ENCODE data around the gene SRBD1. TPM values are rescaled to one million over a fixed set of nuclear protein-coding genes. Genes with fewer than 3 reads are reported as not detected.
A peak's percentile ranks its signal among the peaks of the same experiment; 100 is the strongest.

The SRBD1 gene
- total and polyA plus RNA-seq, 2 of the 8 experiments (the other 6 are each of a cell fraction or from before 2014, with no cell fraction given): 4.6 to 20.0 TPM

GRCh38 chr2:45610281-45611019 is 617 bp downstream of the SRBD1 start (continued):
- TF ChIP-seq ATF3 (IDR thresholded peaks at IDR 0.05; ENCODE audit: insufficient read depth, low read depth, low read length) (peak; percentile 81), TEAD4 (IDR thresholded peaks at IDR 0.05; ENCODE audit: low read depth, low read length) (no peak), KDM5A (IDR thresholded peaks at IDR 0.05; ENCODE audit: low read length) (peak; percentile 40; the same call in 1 of the 2 replicates), RAD21 (IDR thresholded peaks at IDR 0.05 in 1 of 2, conservative IDR thresholded peaks at IDR 0.05 in 1 of 2; ENCODE audit: low read depth in 2 of 2, low read length in 2 of 2) (peak in 1 of 2 experiments; percentile 42; a peak in 2 of 4 replicates), POLR2A (IDR thresholded peaks at IDR 0.05; ENCODE audit: control extremely low read depth in 1 of 2, low read depth in 2 of 2, low read length in 2 of 2) (peak in 1 of 2 experiments; percentile 53), POLR2AphosphoS5 (IDR thresholded peaks at IDR 0.05; ENCODE audit: low read depth, low read length) (peak; percentile 48; the same call in 1 of the 2 replicates), NANOG (IDR thresholded peaks at IDR 0.05; ENCODE audit: insufficient read depth, low read depth, low read length, poor library complexity, severe bottlenecking) (no peak)
- TF ChIP-seq, protein P1, sequence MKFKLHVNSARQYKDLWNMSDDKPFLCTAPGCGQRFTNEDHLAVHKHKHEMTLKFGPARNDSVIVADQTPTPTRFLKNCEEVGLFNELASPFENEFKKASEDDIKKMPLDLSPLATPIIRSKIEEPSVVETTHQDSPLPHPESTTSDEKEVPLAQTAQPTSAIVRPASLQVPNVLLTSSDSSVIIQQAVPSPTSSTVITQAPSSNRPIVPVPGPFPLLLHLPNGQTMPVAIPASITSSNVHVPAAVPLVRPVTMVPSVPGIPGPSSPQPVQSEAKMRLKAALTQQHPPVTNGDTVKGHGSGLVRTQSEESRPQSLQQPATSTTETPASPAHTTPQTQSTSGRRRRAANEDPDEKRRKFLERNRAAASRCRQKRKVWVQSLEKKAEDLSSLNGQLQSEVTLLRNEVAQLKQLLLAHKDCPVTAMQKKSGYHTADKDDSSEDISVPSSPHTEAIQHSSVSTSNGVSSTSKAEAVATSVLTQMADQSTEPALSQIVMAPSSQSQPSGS (IDR thresholded peaks at IDR 0.05; ENCODE audit: low read length): no peak
- TF ChIP-seq, protein P2, sequence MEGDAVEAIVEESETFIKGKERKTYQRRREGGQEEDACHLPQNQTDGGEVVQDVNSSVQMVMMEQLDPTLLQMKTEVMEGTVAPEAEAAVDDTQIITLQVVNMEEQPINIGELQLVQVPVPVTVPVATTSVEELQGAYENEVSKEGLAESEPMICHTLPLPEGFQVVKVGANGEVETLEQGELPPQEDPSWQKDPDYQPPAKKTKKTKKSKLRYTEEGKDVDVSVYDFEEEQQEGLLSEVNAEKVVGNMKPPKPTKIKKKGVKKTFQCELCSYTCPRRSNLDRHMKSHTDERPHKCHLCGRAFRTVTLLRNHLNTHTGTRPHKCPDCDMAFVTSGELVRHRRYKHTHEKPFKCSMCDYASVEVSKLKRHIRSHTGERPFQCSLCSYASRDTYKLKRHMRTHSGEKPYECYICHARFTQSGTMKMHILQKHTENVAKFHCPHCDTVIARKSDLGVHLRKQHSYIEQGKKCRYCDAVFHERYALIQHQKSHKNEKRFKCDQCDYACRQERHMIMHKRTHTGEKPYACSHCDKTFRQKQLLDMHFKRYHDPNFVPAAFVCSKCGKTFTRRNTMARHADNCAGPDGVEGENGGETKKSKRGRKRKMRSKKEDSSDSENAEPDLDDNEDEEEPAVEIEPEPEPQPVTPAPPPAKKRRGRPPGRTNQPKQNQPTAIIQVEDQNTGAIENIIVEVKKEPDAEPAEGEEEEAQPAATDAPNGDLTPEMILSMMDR (IDR thresholded peaks at IDR 0.05; ENCODE audit: control extremely low read depth in 1 of 3, insufficient read depth in 1 of 3, low read depth in 1 of 3, low read length in 3 of 3): peak in 2 of 3 experiments; percentile 22 to 46; a peak in 2 of 4 replicates

All from H1 (cell line).